GM21367 (cell line): ENCODE data around the gene KRT39.

Source experiments
- ATAC-seq: cut with Tn5 transposase; IDR thresholded peaks from one replicate; pipeline ENCODE4 v1.9.1; 2021; ENCODE audit not compliant: unreplicated experiment

Gene KRT39

DNA sequence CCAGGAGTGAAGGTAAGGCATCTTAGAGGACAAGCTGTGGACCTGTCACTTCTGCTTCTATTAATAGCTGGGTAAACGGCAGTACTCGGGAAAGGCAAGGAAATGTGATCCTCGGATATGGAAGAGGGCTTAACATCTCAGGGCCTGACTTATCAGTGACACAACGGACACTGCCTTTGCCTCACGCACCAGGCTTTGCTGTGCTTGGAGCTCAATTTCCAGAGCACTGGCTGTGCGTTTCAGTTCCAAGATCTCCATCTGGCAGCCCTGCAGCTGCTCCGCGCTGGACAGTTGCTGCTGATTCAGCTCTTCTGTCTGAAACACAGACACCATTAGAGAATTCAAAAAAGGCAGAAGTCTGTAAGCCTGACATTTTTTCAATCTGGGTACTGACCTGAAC is 13.8 kb upstream of the KRT39 start:
- no peak for ATAC-seq

DNA sequence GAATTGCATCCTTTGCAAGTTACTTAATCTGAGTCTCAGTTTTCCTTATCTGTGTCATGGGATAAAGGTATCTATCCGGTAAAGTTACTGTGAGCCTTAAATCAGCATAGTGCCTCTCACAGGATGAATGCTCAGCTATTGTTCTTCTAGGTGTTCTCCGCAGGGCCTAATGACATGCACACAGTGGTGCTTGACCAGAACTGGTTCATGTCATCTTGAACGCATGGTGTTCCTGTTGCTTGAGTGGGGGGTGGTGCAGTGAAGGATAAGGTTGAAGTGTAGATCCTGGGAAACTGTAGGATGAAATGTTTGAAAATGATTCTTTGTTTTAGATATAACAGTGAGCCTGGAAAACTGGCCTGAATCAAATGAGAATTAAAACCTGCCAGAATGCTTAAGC is 13.4 kb upstream of the KRT39 start:
- no peak for ATAC-seq

DNA sequence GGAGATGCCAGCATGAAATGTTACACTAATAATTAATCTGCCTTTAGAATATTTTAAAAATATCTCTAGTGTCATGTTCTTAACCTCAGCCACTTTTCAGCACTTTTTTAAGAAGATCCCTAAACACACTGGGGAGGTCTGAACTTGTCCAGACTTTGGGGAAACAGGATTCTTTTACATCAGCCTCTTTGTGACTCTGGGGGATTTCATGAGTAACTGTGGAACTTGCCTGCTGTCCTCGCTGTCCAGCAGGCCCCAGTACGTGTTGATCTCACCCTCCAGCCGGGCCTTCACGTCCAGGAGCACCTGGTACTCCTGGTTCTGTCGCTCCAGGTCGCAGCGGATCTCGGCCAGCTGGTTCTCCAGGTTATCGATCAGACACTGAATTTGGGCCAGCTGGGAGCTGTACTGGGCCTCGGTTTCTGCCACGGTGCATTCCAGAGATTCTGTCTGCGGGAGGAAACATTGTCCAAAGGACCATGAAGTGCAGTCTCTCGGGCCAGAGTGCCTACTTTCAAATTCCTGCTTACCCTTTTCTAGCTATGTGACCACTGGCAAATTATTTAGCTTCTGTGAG is 11.9 kb upstream of the KRT39 start:
- no peak for ATAC-seq

DNA sequence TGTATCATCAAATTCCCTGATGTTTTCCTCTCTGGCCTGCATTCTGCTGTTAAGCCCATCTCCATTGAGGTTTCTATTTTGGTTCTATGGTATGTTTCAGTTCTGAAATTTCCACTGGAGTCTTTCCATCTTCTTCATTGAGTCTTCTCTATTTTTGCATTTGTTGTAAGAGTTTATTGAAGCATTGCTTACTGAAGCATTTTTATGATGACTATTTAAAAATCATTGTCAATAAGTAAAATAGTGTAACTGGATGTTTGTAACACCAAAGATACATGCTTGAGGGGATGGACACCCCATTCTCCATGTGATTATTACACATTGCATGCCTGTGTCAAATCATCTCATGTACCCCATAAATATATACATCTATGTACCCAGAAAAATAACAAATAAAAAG is 8.8 kb upstream of the KRT39 start:
- ATAC-seq, result no peak

DNA sequence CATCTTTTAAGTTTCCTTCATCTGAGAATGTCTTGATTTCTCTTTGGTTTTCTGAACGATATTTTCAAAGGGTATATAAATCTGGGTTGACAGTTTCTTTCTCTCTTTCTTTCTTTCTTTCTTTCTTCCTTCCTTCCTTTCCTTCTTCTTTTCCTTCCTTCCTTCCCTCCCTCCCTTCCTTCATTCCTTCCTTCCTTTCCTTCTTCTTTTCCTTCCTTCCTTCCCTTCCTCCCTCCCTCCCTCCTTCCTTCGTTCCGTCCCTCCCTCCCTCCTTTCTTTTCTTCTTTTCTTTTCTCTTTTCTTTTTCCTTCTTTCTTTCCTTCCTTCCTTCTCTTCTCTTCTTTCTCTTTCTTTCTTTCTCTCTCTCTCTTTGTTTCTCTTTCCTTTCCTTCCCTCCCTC is 7.6 kb upstream of the KRT39 start:
- ATAC-seq, result no peak

DNA sequence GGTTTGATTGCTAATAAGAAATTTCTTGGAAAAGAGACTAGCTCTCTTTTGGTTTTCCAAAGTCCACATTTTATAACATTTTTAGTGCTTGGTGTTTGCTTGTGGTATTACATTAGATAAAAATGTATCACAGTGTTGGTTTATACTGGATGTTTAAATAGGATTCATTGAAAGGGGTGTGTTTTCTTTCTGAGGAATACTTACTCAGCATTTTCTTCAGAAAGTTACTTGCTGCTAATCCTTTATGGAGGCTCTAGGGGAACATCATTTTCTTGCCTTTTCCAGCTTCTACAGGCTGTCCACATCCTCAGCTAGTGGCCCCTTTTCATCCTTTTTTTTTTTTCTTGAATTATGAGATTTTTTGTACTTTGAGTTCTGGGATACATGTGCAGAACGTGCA is 834 bp upstream of the KRT39 start:
- no peak for ATAC-seq

DNA sequence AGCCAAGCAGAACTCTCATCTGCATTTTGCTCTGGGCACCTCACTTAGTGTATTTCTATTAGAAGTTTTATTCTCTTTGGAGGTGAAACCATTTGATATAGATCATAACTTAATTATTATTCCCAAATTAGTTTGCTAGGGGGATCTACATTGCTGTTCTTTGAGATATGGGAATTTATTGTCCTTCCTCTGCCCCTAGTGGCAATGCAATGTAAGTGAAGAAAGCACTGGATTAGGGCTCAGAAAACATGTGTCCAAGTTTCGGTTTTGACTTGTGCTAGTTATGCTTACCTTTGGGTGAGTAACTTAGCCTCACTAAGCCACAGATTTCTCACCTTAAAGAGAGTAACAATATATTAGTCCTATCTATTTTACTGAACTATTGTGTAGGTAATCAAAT is 2.9 kb downstream of the KRT39 start:
- no peak for ATAC-seq

DNA sequence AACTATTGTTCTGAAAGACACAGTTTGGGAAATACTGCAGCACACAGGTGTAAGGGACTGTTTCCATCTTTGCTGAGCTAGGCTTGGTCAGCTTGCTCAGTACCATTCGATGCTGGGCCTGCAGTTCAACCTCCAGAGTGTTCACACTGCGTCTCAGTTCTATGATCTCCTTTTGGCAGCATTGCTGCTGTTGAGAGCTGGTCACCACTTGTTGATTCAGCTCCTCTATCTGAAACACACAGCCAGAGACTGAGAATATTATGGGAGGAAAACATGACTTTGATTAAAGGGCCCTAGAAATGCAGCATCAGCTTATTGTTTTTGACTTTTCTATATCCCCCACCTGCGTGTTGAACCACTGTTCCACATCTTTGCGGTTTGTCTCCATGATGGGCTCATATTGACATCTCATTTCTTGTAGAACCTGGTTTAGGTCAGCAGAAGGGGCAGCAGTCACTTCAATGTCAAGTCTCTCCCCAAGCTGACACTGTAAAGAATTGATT is 4.6 kb downstream of the KRT39 start:
- ATAC-seq, result no peak

DNA sequence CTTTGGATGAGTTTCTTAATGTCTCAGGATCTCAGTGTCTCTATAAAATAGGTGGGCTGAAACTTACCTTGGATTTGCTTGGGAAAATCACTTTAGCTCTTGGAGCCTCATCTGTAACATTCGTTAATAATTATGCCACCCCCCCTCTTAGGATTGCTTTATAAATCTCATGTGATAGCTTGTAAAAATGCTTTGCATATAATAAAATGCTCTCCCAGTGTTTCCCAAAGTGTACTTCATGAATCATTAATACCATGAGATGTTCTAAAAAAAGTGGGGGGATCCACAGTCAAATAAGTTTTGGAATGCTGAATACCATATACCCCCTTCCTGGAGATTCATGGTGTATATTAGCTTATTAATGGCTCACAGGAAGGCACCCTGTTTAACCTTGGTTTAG is 5.2 kb downstream of the KRT39 start:
- no peak for ATAC-seq

DNA sequence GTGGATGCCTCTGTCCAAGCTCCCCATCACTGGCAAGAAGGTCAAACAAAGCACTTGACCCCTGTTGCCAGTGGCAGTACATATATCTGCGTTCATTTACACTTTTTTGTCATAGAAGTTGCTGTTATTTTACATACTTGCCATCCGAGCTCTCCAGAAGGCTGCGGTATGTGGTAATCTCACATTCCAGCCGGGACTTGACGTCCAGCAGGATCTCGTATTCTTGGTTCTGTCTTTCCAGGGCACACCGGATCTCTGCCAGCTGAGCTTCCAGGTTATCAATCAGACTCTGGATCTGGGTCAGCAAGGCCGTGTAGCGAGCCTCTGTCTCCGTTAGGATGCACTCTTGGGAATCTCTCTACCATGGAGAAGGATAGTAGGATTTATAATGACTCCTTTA is 6.6 kb downstream of the KRT39 start:
- no peak for ATAC-seq

DNA sequence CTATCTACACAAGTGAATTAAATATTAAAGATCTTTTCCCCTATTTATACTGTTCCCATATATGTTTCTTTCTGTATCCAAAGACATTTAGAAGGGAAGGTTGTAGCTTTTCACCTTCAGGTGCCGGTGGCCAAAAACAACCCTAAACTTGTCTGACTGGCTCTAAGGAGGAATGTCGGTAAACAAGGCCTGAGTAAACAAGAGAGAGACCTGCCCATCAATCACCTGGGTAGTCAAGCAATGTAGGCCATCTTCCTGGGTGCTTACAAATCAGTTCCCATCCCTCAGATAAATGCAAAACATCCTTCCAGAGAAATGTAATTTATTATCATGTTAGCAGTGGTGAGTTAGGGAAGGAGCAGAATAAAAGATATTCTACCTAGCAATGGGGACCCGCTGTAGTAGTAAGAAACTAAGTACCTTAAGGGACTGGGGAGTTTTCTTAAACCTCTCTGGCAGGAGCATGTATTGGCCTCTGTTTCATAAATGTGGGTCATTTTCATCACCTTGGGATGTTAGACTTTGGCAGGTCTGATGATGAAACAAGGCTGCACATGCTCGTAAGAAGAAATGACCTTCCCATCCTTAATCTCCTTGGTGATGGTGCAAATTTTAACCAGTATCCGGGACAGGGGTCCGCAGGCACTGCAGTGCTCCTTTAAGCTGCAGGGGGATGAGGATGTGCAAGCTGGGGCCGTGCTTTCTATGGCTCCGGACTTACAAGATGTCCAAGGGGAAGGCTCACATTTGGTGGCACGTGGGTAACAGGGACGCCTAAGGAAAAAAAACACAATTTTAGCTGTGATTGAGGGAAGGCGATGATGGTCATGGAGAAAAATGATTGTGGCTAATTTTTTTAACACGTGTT is 8.4 kb downstream of the KRT39 start:
- no peak for ATAC-seq

DNA sequence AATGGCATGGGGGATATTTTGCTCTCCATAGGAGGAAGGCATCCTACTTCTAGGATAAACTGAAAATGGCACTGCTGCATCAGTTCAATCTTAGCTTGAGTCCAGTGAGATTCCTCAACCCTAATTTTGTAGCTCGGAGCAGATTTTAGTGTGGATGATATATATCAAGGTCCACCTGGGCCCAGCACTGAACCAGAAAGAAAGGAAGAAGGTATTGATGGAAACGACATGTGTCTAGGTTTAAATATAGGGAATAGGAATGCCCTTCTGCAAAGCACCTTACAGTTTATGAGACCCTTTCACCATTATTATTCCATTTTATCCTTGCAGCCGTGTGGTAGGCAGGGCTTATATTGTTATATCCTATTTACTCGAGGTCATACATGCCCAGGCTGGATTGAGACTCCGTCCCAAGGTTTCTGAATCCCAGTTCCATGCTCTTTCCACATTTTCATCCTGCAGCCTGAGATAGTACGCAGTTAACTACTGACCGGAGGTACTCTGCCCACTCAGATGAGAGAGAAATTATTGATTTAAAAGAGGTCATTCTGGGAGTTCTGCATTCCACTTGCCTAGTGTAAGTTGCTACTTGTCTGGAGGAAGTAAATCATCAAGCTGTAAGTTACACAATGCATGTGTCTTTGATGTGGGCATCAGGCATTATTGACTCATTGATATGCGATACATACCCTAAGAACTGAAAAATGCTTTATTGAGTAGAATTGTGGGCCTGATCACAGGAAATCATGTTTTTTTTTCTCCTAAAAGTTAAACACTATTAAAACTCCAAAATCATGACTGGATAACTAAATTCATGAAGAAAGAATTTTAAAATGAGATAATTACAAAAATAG is 10.1 kb downstream of the KRT39 start:
- no peak for ATAC-seq

DNA sequence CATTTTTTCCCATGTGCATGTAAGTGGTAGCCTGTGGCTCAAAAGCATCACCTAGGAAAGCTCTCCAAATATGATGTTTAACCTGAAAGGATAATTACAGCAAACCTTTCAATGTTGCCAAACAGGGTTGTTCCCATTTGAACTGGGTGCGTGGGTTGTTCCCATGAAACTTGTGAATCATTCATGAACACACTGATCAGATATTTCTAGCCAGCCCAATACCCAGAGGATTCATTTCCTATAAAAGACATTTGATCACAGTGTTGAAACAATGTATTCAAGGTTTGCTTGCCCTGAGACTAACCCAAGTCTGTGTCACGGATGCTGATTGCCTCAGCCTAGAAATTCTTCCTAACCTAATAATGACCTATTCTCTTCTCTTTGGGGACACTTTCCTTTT is 12.9 kb downstream of the KRT39 start:
- ATAC-seq, result no peak

DNA sequence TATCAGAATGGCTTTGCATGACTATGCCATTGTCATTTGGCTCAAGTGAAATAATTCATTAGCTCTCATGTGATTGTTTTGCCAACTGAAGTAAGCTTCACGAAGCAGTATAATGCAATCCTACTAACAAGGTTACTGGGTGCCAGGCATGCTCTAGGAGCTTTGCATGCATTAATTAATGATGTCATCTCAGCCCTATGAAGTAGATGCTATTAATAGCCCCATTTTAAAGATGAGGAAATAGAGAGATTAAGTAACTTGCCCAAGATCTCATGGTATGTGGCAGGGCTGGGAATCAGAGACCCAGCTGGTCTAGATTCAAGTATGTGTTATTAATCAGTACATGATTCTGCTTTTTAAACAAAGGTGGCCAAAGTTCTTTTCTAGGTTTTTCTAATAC is 14.1 kb downstream of the KRT39 start:
- no peak for ATAC-seq

DNA sequence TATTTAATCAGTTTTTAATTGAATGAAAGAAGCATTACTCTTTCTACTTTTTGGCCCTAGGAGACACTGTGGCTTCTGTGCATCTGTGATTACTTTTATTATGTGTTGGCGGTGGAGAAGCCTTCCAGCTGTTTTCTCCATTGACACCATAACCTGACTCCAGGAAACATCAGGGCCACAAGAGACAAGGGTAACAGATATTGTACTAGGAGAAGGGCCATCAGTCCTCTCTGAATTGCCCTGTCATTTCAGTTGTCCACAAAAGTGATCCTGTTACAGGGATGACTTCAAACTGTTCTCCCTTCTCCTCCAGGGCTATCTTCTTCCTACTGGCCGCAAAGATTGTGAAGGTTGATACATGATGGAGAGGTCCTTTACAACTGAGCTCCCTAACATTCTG is 14.6 kb downstream of the KRT39 start:
- no peak for ATAC-seq

DNA sequence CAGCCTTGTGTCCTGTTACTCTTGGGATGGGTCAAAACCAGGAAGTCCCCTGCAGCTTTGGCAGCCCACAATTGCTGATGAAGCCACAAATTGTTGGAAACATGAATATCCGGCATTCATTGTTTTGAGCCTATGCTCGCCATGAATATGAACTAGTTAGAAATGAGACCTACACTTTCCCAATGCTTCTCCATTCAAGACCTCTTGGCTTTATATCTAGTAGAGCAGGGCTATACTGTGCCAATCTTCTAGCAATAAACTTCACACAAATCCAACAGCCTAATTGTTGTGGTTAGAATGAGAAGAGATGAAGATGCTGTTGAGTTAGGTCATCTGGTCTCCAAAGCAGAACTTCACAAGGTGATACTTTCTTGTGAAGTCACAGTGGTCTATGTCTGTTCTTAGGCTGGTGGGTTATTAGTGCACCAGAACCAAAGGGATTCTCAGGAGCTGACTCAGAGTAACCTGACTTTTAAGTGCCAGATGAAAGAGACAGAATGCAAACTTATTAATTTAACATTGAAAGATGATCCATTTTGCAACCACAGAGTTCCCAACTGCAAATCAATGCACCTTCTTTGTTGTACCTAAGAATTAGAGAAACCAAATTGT is 15.6 kb downstream of the KRT39 start:
- no peak for ATAC-seq

DNA sequence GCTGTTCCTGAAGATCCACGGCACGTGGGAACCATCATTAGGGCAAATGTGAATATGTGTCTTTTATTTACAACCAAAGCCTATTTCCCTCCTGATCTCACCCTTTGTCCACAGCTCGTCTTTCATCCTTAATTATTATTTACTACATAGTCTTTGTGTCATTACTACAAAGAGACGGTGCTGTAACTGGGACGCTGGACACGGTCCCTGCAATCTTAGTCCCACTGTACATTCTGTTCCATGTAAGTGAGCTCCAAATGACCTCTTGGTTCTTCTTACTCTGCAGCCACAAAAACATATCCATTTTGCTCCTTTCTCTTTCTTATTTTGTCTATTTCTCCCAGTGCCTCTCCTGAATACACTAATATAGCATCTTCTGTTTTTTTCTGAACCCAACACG is 16.6 kb downstream of the KRT39 start:
- no peak for ATAC-seq

DNA sequence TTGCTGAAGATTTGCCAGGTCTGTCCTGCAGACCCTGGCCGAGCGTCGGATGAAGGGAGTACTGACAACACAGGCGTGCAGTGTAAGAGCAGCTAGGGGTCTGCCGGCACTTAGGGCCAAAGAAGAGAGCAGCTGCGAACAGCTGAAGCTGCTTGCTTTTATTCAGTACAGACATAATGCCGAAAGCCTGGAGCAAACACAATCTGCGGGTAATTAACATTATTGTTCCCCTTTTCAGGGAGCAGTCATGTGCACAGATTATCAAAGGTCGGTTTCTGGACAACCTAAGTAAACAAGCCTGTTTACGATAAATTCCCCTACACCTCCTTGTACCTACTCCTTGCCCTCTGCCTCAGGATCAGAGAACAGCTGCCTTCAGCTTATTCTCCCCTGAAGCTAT is 17.3 kb downstream of the KRT39 start:
- no peak for ATAC-seq

DNA sequence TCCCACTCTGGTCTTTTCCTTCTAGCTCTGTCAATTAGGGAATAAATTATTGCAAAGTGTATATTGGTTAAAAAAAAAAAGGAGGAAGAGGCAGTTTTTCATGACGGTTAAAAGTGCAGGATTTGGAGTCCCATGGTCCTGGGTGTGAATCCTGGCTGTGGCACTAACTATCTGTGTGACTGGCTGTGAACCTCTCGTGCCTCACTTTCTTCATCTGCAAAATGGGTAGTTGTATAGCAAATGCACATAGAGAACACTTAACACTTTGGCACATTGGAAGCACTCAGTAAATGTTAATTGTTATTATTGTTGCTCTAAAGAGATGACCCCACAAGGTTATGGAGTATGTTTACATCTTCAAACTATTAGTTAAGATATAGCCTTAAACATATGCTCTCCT is 18.8 kb downstream of the KRT39 start:
- no peak for ATAC-seq

DNA sequence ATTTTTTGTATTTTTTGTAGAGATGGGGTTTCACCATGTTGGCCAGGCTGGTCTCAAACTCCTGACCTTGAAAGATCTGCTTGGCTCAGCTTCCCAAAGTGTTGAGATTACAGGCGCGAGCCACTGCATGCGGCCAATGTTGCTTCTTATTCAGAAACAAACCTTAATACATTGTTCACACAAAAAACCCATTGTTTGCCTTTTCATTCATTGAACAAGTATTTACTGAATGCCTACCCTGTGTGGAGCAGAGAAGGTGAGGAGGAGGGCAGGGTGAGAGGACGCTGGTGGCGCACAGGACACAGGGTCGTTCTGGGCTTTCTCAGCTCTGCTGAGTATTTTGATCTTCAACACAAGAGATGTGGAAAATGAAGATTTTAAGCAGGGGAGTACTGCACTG is 21.3 kb downstream of the KRT39 start:
- ATAC-seq, result no peak

DNA sequence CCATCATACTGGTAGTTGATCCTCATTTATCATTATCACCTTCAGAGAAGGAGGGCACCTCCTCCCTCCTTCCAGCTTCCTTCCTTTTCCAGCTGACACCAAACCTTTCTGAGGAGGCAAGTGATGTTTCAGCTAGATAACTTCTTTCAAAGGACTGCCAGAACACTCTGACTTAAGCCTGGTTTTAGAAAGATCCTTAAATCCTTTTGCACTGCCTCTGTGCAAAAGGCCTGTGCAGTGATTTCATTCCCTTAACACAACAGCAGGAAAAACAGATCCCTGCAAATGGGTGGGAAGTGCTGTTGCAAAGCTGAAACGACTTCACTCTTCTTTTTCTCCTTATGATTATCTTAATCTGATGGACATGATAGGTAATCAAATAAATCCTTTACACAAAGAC is 22.2 kb downstream of the KRT39 start:
- ATAC-seq, result no peak
